WTC11 (cell line): ENCODE results near the gene MPEG1. TPM values are rescaled to one million over a fixed set of nuclear protein-coding genes. Genes with fewer than 3 reads are reported as not detected.

Experiments used
- ATAC-seq: fragments of 200-7000 bp; cut with Tn5 transposase; 2 replicates; pipeline ENCODE4 v1.10.0; 2021; ENCODE audit warnings: mild to moderate bottlenecking, moderate library complexity
- CTCF ChIA-PET: fragments of 300-600 bp; sonication (Branson Sonifier 250); formaldehyde crosslinking; loops from one replicate; lab custom pipeline; 2021; ENCODE audit warnings: antibody characterized with exemption; lab: Charles Lee
- POLR2A ChIA-PET: fragments of 350-600 bp; sonication (Branson Sonifier 250); formaldehyde crosslinking; loops from one replicate; lab custom pipeline; 2021; ENCODE audit warnings: antibody characterized with exemption; lab: Charles Lee
- DNase-seq: peaks from one replicate; pipeline ENCODE4 v3.0.0; 2021; ENCODE audit warnings: low spot score
- H3K27ac Mint-ChIP-seq: 2 replicates; pipeline ENCODE4 v1.8.0; 2021; ENCODE audit warnings: mixed read lengths
- H3K27me3 Mint-ChIP-seq: 2 replicates; pipeline ENCODE4 v1.8.0; 2021; ENCODE audit warnings: low read depth, mild to moderate bottlenecking, moderate library complexity, mixed read lengths
- H3K36me3 Mint-ChIP-seq: 2 replicates; pipeline ENCODE4 v1.8.0; 2021; ENCODE audit warnings: mixed read lengths
- H3K4me1 Mint-ChIP-seq: 2 replicates; pipeline ENCODE4 v1.8.0; 2022; ENCODE audit warnings: mixed read lengths
- H3K4me3 Mint-ChIP-seq: 2 replicates; pipeline ENCODE4 v1.8.0; 2021; ENCODE audit warnings: mild to moderate bottlenecking, moderate library complexity, mixed read lengths
- H3K9me3 Mint-ChIP-seq: 2 replicates; pipeline ENCODE4 v1.8.0; 2021; ENCODE audit warnings: mixed read lengths
- CREM ChIP-seq: sonication (generic); formaldehyde crosslinking; IDR thresholded peaks from 2 replicates; pipeline ENCODE4 v1.8.1; 2022; ENCODE audit warnings: mild to moderate bottlenecking, missing genetic modification reagents, moderate library complexity
- ELF4 ChIP-seq: sonication (generic); formaldehyde crosslinking; IDR thresholded peaks from 2 replicates; pipeline ENCODE4 v1.8.1; 2022; ENCODE audit warnings: low read depth, mild to moderate bottlenecking, moderate library complexity, missing genetic modification reagents
- GTF2I ChIP-seq: fragments of 250-450 bp; sonication (Bioruptor Pico); conservative IDR thresholded peaks from 2 replicates; pipeline ENCODE4 v1.4.0; 2021; ENCODE audit warnings: mild to moderate bottlenecking
- MXD4 ChIP-seq: fragments of 250-450 bp; sonication (Bioruptor Pico); IDR thresholded peaks from 2 replicates; pipeline ENCODE4 v1.8.0; 2021; ENCODE audit warnings: mild to moderate bottlenecking, moderate library complexity, borderline replicate concordance
- NFYB ChIP-seq: sonication (generic); formaldehyde crosslinking; conservative IDR thresholded peaks from 2 replicates; pipeline ENCODE4 v1.8.0; 2022; ENCODE audit warnings: low read depth, missing genetic modification reagents
- NR1H2 ChIP-seq: sonication (generic); formaldehyde crosslinking; IDR thresholded peaks from 2 replicates; pipeline ENCODE4 v1.9.0; 2021; ENCODE audit warnings: mild to moderate bottlenecking, moderate library complexity, missing genetic modification reagents
- NR2C2 ChIP-seq: sonication (generic); formaldehyde crosslinking; IDR thresholded peaks from 2 replicates; pipeline ENCODE4 v1.8.0; 2022; ENCODE audit warnings: mild to moderate bottlenecking, missing genetic modification reagents
- RELA ChIP-seq: sonication (generic); formaldehyde crosslinking; IDR thresholded peaks from 2 replicates; pipeline ENCODE4 v1.8.1; 2022; ENCODE audit warnings: missing genetic modification reagents, mild to moderate bottlenecking, borderline replicate concordance
- SMAD3 ChIP-seq: sonication (generic); formaldehyde crosslinking; IDR thresholded peaks from 2 replicates; pipeline ENCODE4 v1.8.0; 2022; ENCODE audit warnings: missing genetic modification reagents, mild to moderate bottlenecking, borderline replicate concordance
- SOX15 ChIP-seq: fragments of 250-450 bp; sonication (Bioruptor Pico); IDR thresholded peaks from 2 replicates; pipeline ENCODE4 v1.9.0; 2021; ENCODE audit warnings: mild to moderate bottlenecking
- ZBTB21 ChIP-seq: sonication (generic); formaldehyde crosslinking; IDR thresholded peaks from 2 replicates; pipeline ENCODE4 v1.8.1; 2023; ENCODE audit warnings: mild to moderate bottlenecking, missing genetic modification reagents, borderline replicate concordance
- ZNF317 ChIP-seq: sonication (generic); formaldehyde crosslinking; IDR thresholded peaks from 2 replicates; pipeline ENCODE4 v1.8.1; 2023; ENCODE audit warnings: low read depth, mild to moderate bottlenecking, moderate library complexity, missing genetic modification reagents, borderline replicate concordance
- ZNF396 ChIP-seq: fragments of 250-450 bp; sonication (Bioruptor Pico); IDR thresholded peaks from 2 replicates; pipeline ENCODE4 v1.8.0; 2021; ENCODE audit warnings: mild to moderate bottlenecking, moderate library complexity, borderline replicate concordance
- ZNF423 ChIP-seq: fragments of 250-450 bp; sonication (Bioruptor Pico); IDR thresholded peaks from 2 replicates; pipeline ENCODE4 v2.1.2; 2022; ENCODE audit warnings: mild to moderate bottlenecking, moderate library complexity
- ZNF671 ChIP-seq: fragments of 250-450 bp; sonication (Bioruptor Pico); IDR thresholded peaks from 2 replicates; pipeline ENCODE4 v1.8.0; 2021; ENCODE audit warnings: mild to moderate bottlenecking
- total RNA-seq: library from RNA; stranded (reverse); gene quantifications from 3 replicates; pipeline ENCODE4 v1.2.3, GENCODE V29; 2021
- TF ChIP-seq, protein P1 (sequence below): sonication (generic); formaldehyde crosslinking; IDR thresholded peaks from 2 replicates; pipeline ENCODE4 v1.8.1; 2022; ENCODE audit warnings: low read depth, mild to moderate bottlenecking, moderate library complexity, missing genetic modification reagents, borderline replicate concordance
- TF ChIP-seq, protein P2 (sequence below): sonication (generic); formaldehyde crosslinking; IDR thresholded peaks from 2 replicates; pipeline ENCODE4 v1.8.1; 2022; ENCODE audit warnings: mild to moderate bottlenecking, moderate library complexity, missing genetic modification reagents
- TF ChIP-seq, protein P3 (sequence below): fragments of 250-450 bp; sonication (Bioruptor Pico); IDR thresholded peaks from 2 replicates; pipeline ENCODE4 v1.8.0; 2021; ENCODE audit warnings: mild to moderate bottlenecking
- TF ChIP-seq, protein P4 (sequence below): sonication (generic); formaldehyde crosslinking; IDR thresholded peaks from 2 replicates; pipeline ENCODE4 v1.8.1; 2023; ENCODE audit warnings: mild to moderate bottlenecking, missing genetic modification reagents, moderate library complexity
- TF ChIP-seq, protein P5 (sequence below): sonication (generic); formaldehyde crosslinking; IDR thresholded peaks from 2 replicates; pipeline ENCODE4 v1.8.0; 2022; ENCODE audit warnings: mild to moderate bottlenecking, missing genetic modification reagents
- TF ChIP-seq, protein P6 (sequence below): sonication (generic); formaldehyde crosslinking; IDR thresholded peaks from 2 replicates; pipeline ENCODE4 v1.8.0; 2022; ENCODE audit warnings: mild to moderate bottlenecking, missing genetic modification reagents

The MPEG1 gene
- total RNA-seq, 1 experiment from 2014 or later, result 0.09 TPM

DNA sequence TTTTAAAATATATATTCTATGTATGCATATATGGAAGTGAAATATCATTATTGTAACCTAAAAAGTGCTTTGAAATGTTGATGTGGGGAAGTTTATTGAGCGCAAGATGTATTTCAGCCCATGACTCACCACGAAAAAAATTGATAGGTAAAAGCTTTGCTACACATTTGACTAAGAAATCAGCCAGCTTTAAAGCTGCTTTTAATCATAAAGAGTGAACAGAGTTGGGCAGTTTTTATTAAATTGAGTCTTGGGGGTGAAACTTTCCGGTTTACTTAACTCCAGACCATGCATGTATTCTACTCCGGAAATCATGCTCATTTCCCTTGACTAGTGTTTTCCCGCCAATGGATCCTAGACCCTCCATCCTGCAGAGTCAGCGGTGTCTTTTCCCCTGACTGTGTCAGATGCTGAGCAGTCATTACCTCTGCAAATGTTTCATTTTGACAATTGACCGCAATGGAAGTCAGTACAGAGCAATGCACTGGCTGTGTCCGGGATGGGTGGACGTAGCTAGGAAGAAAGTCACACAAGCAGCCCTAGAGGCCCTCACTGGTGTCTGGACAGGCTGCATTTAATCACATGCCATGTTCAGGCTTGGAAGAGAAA lies 47.2 kb upstream of the MPEG1 start:
- H3K4me1 Mint-ChIP-seq, result peaks cover 19% of the 10 kb centered on the region
- no peak for ATAC-seq
- ChIA-PET POLR2A (no interaction called here), CTCF (interaction anchor here (1.0 kb wide), 1 partner anchor 88 kb away, joined by 5 read pairs; the partner anchor contains the start of gene DTX4)
- TF ChIP-seq, protein P1, sequence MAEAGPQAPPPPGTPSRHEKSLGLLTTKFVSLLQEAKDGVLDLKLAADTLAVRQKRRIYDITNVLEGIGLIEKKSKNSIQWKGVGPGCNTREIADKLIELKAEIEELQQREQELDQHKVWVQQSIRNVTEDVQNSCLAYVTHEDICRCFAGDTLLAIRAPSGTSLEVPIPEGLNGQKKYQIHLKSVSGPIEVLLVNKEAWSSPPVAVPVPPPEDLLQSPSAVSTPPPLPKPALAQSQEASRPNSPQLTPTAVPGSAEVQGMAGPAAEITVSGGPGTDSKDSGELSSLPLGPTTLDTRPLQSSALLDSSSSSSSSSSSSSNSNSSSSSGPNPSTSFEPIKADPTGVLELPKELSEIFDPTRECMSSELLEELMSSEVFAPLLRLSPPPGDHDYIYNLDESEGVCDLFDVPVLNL (CRISPR knock-in tag), result no peak
- no peak for TF ChIP-seq GTF2I
- TF ChIP-seq, protein P2, sequence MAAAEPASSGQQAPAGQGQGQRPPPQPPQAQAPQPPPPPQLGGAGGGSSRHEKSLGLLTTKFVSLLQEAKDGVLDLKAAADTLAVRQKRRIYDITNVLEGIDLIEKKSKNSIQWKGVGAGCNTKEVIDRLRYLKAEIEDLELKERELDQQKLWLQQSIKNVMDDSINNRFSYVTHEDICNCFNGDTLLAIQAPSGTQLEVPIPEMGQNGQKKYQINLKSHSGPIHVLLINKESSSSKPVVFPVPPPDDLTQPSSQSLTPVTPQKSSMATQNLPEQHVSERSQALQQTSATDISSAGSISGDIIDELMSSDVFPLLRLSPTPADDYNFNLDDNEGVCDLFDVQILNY (CRISPR knock-in tag), result no peak
- no peak for TF ChIP-seq NR2C2 (CRISPR knock-in tag)
- TF ChIP-seq ZNF671, result no peak
- no peak for TF ChIP-seq ZNF423 (CRISPR knock-in tag)
- no peak for TF ChIP-seq NFYB (CRISPR knock-in tag)
- TF ChIP-seq ZBTB21 (CRISPR knock-in tag), result no peak
- TF ChIP-seq, protein P3, sequence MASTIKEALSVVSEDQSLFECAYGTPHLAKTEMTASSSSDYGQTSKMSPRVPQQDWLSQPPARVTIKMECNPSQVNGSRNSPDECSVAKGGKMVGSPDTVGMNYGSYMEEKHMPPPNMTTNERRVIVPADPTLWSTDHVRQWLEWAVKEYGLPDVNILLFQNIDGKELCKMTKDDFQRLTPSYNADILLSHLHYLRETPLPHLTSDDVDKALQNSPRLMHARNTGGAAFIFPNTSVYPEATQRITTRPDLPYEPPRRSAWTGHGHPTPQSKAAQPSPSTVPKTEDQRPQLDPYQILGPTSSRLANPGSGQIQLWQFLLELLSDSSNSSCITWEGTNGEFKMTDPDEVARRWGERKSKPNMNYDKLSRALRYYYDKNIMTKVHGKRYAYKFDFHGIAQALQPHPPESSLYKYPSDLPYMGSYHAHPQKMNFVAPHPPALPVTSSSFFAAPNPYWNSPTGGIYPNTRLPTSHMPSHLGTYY (CRISPR knock-in tag), result no peak
- TF ChIP-seq CREM, result no peak
- no peak for TF ChIP-seq ZNF396 (CRISPR knock-in tag)
- no peak for TF ChIP-seq MXD4 (CRISPR knock-in tag)
- TF ChIP-seq NR1H2 (CRISPR knock-in tag), result no peak
- TF ChIP-seq, protein P4, sequence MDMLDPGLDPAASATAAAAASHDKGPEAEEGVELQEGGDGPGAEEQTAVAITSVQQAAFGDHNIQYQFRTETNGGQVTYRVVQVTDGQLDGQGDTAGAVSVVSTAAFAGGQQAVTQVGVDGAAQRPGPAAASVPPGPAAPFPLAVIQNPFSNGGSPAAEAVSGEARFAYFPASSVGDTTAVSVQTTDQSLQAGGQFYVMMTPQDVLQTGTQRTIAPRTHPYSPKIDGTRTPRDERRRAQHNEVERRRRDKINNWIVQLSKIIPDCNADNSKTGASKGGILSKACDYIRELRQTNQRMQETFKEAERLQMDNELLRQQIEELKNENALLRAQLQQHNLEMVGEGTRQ, result no peak
- no peak for TF ChIP-seq SMAD3 (CRISPR knock-in tag)
- no peak for TF ChIP-seq ZNF317 (CRISPR knock-in tag)
- no peak for TF ChIP-seq SOX15 (CRISPR knock-in tag)
- TF ChIP-seq, protein P5, sequence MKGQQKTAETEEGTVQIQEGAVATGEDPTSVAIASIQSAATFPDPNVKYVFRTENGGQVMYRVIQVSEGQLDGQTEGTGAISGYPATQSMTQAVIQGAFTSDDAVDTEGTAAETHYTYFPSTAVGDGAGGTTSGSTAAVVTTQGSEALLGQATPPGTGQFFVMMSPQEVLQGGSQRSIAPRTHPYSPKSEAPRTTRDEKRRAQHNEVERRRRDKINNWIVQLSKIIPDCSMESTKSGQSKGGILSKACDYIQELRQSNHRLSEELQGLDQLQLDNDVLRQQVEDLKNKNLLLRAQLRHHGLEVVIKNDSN, result no peak
- H3K27me3 Mint-ChIP-seq, result no peaks in the 10 kb centered on the region
- H3K27ac Mint-ChIP-seq, result no peak overlapping the region
- H3K4me3 Mint-ChIP-seq, result no peak overlapping the region
- H3K36me3 Mint-ChIP-seq, result no peaks in the 10 kb centered on the region
- H3K9me3 Mint-ChIP-seq, result no peaks in the 10 kb centered on the region; the same call in 1 of the 2 replicates
- DNase-seq, result no peak

DNA sequence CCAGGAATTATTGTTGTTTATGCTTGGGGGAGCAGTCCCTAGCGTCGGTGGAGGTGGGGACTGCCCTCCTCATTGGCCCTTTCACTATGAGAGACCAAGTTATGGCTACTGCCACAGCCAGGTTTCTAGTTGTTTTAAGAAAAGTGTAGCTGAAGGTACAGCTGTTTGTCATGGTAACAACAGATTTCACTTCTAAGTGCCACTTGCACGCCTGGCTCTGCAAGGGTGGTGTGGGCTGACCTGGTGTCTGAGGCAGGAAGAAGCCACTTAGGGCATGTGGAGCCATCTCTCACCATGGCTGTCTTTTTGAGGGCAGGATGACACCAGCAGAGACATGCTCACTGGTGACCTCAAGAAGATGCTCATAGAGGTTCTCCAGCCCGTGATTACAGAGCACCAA lies 46.3 kb upstream of the MPEG1 start:
- no peak overlapping the region for H3K4me3 Mint-ChIP-seq
- no peaks in the 10 kb centered on the region for H3K36me3 Mint-ChIP-seq
- ChIA-PET POLR2A (no interaction called here), CTCF (no interaction called here)
- H3K9me3 Mint-ChIP-seq, result no peaks in the 10 kb centered on the region; the same call in 1 of the 2 replicates
- TF ChIP-seq, protein P6, sequence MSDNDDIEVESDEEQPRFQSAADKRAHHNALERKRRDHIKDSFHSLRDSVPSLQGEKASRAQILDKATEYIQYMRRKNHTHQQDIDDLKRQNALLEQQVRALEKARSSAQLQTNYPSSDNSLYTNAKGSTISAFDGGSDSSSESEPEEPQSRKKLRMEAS (CRISPR knock-in tag), result no peak
- TF ChIP-seq RELA (CRISPR knock-in tag), result no peak
- no peak for TF ChIP-seq ELF4 (CRISPR knock-in tag)
- DNase-seq, result no peak
- no peak overlapping the region for H3K27ac Mint-ChIP-seq
- peaks cover 27% of the 10 kb centered on the region for H3K4me1 Mint-ChIP-seq
- H3K27me3 Mint-ChIP-seq, result no peaks in the 10 kb centered on the region
- ATAC-seq, result no peak
